Fibroblast of villous mesenchyme (primary cell): ENCODE results near the gene PPP2R3A. TPM values are rescaled to one million over a fixed set of nuclear protein-coding genes. Genes with fewer than 3 reads are reported as not detected.
A peak's percentile ranks its signal among the peaks of the same experiment; 100 is the strongest.

Experiments used
- DNase-seq: peaks from one replicate; pipeline ENCODE4 v3.0.0-alpha.2; 2010; ENCODE audit warnings: low read depth
- H3K4me3 ChIP-seq: 2 replicates; pipeline ENCODE4 v1.5.1; 2011; ENCODE audit warnings: low read depth, mild to moderate bottlenecking, low read length
- total RNA-seq: library from RNA; depleted of rRNA; stranded (reverse); fragments of >200 nt; gene quantifications from 2 replicates; pipeline ENCODE4 v1.2.3, GENCODE V29; 2012
- TF ChIP-seq, protein P1 (sequence below): IDR thresholded peaks from 2 replicates; pipeline ENCODE4 v1.5.1; 2012; ENCODE audit warnings: low read depth, mild to moderate bottlenecking, low read length; ENCODE audit not compliant: insufficient read depth

Gene PPP2R3A, protein sequence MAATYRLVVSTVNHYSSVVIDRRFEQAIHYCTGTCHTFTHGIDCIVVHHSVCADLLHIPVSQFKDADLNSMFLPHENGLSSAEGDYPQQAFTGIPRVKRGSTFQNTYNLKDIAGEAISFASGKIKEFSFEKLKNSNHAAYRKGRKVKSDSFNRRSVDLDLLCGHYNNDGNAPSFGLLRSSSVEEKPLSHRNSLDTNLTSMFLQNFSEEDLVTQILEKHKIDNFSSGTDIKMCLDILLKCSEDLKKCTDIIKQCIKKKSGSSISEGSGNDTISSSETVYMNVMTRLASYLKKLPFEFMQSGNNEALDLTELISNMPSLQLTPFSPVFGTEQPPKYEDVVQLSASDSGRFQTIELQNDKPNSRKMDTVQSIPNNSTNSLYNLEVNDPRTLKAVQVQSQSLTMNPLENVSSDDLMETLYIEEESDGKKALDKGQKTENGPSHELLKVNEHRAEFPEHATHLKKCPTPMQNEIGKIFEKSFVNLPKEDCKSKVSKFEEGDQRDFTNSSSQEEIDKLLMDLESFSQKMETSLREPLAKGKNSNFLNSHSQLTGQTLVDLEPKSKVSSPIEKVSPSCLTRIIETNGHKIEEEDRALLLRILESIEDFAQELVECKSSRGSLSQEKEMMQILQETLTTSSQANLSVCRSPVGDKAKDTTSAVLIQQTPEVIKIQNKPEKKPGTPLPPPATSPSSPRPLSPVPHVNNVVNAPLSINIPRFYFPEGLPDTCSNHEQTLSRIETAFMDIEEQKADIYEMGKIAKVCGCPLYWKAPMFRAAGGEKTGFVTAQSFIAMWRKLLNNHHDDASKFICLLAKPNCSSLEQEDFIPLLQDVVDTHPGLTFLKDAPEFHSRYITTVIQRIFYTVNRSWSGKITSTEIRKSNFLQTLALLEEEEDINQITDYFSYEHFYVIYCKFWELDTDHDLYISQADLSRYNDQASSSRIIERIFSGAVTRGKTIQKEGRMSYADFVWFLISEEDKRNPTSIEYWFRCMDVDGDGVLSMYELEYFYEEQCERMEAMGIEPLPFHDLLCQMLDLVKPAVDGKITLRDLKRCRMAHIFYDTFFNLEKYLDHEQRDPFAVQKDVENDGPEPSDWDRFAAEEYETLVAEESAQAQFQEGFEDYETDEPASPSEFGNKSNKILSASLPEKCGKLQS (N-terminal part only)
- total RNA-seq: 23.2 and 25.9 TPM in 2 replicates

DNA sequence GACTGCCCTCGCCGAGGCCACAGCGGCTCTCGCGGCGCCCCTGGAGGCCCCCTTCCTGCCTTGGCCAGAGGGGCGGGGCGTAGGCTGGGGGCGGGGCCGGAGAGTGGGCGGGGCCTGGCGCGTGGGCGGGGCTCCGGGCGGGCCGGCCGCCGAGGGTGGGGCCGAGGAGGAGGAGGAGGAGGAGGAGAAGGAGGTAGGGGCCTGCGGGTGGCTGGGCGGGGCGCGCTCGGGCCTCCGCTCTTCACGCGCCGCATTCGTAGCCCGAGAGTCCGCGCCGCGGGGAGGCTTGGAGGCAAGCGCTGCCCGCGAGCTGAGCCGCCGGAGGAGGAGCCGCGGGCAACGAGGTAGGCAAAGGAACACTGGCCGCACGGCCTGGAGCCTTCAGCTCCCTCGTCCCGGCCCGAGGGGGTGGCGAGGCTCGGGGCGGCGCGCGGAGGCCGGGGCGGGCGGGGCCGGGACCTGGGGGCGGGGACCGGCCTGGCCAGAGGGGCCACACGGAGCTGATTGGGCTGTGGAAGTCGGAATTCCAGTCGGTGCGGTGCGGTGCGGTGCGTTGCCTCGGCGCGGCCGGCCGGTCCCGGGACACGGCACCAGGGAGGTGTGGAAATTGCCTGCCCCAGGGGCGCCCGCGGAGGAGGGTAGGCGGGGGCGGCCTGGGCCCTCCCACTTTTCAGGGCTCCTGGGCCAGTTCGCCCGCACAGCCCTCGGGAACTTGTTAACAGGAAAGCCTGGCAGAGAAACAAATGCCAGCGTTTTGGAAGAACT lies at the start of gene PPP2R3A:
PPP2R3A (plus strand) TSS at position 223 of the 765 bp plus-strand sequence. CDS start 35,771 bp downstream, outside the sequence.
- TF ChIP-seq, protein P1, sequence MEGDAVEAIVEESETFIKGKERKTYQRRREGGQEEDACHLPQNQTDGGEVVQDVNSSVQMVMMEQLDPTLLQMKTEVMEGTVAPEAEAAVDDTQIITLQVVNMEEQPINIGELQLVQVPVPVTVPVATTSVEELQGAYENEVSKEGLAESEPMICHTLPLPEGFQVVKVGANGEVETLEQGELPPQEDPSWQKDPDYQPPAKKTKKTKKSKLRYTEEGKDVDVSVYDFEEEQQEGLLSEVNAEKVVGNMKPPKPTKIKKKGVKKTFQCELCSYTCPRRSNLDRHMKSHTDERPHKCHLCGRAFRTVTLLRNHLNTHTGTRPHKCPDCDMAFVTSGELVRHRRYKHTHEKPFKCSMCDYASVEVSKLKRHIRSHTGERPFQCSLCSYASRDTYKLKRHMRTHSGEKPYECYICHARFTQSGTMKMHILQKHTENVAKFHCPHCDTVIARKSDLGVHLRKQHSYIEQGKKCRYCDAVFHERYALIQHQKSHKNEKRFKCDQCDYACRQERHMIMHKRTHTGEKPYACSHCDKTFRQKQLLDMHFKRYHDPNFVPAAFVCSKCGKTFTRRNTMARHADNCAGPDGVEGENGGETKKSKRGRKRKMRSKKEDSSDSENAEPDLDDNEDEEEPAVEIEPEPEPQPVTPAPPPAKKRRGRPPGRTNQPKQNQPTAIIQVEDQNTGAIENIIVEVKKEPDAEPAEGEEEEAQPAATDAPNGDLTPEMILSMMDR: no peak
- peak within 1 kb of the TSS; percentile 88 for H3K4me3 ChIP-seq
- peak; percentile 86 for DNase-seq

DNA sequence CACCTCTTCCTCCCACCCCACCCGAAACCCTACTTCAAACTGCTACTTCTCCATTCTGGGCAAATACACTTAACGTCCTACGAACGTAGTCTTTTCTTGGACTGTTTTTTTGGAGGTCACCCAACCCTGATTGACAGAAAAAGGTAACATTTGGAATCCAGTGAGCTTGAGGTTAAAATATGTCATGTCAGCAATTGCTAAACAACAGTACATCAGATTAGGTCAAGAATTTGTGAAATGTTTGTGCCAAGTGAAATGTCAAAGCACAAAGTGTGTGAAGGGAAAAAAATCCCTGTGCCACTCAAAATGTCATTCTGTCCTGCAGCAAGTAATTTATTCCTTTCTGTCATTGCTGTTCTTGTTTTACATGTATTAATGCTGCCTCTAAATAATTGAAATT lies 49.2 kb upstream of the PPP2R3A start:
- TF ChIP-seq, protein P1: no peak
- DNase-seq: no peak
- no peak overlapping the region for H3K4me3 ChIP-seq

DNA sequence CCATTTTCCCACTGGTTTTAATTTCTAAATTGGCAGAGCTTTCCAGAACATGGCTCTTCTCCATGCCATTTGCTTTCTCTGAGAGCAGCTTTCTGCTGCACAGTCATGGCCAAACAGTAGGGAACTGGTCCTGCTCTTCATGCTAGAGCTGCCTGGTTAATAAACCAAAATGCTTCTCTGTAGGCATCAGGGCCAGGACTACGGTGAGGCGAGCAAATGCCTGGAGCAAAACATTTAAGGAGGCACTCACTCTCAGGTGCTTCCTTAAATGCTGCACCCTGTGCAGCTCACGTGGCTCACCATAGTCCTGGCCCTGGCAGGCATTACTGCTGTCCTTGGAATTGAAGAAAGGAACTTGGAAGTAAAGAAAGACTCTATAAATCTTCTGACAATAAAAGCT lies 48.5 kb upstream of the PPP2R3A start:
- TF ChIP-seq, protein P1: no peak
- DNase-seq: no peak
- H3K4me3 ChIP-seq: no peak overlapping the region

DNA sequence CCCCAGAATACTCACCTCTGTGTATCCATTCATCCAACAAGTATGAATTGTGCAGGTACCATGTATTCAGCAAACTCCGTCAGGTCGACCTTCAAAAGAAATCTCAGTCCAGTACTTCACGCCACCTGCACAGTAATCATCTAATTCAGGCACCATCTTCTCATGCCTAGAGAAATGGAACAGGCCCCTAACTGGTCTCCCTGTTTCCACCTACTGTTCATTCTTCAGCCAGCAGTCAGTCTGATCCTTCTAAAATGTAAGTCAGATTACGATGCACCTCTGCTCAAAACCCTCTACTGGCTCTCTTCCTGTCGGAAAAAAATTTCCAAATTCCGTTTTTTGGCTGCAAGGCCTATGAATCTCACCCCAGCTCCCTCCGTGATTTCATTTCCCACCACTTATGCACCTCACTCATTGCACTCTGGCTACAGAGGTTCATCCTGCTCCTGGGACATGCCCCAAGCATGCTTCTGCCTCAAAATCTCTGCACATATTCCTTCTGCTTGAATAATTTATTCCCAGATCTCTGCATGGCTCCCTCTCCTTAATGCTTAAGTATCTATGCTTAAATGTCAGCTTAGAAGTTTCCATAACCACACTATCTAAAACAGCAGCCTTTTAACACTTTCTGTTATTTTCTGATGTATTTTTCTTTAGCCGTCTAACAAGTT lies 47.5 kb upstream of the PPP2R3A start:
- DNase-seq: no peak
- TF ChIP-seq, protein P1: no peak
- H3K4me3 ChIP-seq: no peak overlapping the region

DNA sequence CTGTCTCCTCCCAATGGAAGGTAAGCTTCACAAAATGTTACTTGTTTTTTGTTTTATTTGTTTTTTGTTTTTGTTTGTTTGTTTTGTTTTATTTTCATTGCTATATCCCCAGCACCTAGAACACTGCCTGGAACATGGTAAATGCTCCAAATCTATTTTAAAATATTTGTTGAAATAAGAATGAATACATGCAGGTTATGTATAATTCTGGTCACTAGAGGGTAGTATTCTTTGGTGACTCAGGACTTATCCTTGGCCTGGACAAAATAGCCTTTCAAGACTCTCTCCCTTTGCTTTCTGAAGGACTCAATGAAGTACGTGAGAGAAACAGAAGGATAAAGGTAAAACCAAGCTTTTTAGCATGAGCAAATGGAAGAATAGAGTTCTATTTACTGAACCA lies 46.9 kb upstream of the PPP2R3A start:
- peak; percentile 56 for DNase-seq
- no peak overlapping the region for H3K4me3 ChIP-seq
- TF ChIP-seq, protein P1: peak; percentile 63

DNA sequence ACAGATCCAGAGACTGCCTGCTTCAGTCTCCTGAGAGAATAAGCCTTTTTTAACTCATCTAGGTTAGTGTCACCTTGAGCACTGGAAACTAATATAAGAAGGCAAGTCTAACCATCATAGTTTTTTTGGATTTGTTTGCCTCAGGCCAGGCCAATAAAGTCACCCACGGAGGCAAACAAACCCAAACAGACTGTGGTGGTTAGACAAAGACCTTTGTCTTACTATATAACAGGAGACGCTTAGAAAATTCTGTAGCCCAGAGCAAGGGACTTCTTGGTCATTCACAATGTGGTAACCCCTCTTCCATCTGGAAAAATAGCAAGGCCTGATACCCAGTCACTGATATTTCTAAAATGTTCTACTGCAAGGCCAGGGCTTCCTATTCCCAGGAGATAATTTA lies 45.3 kb upstream of the PPP2R3A start:
- TF ChIP-seq, protein P1: no peak
- DNase-seq: no peak
- no peak overlapping the region for H3K4me3 ChIP-seq
